ENCODE results near the gene PTPN20.
"Not testable (repeated sequence)": the region's sequence is repeated elsewhere in the genome, so short reads cannot be mapped to it uniquely, and the experiment has no call there.

The PTPN20 gene

GRCh38 chr10:46963356-46963755 lies 52.1 kb downstream of the PTPN20 start:
- not testable (repeated sequence) for DNase-seq

GRCh38 chr10:46967013-46967412 lies 55.8 kb downstream of the PTPN20 start:
- DNase-seq = not testable (repeated sequence)

- not testable (repeated sequence) for DNase-seq
Measured at GRCh38 chr10:46980223-46980622, 69.0 kb downstream of the PTPN20 start.

- not testable (repeated sequence) for DNase-seq
Measured at GRCh38 chr10:46987233-46987924, 76.2 kb downstream of the PTPN20 start.

- no peak for DNase-seq
Measured at GRCh38 chr10:46992803-46993561, 81.8 kb downstream of the PTPN20 start.

- DNase-seq = no peak
Measured at GRCh38 chr10:46995234-46995633, 84.0 kb downstream of the PTPN20 start.

- DNase-seq = no peak
Measured at GRCh38 chr10:46998192-46998591, 87.0 kb downstream of the PTPN20 start.

- DNase-seq = no peak
Measured at GRCh38 chr10:46998595-46998994, 87.4 kb downstream of the PTPN20 start.

- DNase-seq = no peak
Measured at GRCh38 chr10:46999217-46999616, 88.0 kb downstream of the PTPN20 start.

- no peak for DNase-seq
Measured at GRCh38 chr10:47008769-47009168, 97.5 kb downstream of the PTPN20 start.

- DNase-seq = no peak
Measured at GRCh38 chr10:47009215-47009838, 98.1 kb downstream of the PTPN20 start.

GRCh38 chr10:47010036-47010435 lies 98.8 kb downstream of the PTPN20 start:
- DNase-seq = no peak

- no peak for DNase-seq
Measured at GRCh38 chr10:47012214-47012613, 101.0 kb downstream of the PTPN20 start.

GRCh38 chr10:47013507-47014154 lies 102.4 kb downstream of the PTPN20 start:
- DNase-seq = no peak

GRCh38 chr10:47015404-47015803 lies 104.2 kb downstream of the PTPN20 start:
- DNase-seq = no peak

- no peak for DNase-seq
Measured at GRCh38 chr10:47016564-47016963, 105.3 kb downstream of the PTPN20 start.

- no peak for DNase-seq
Measured at GRCh38 chr10:47018026-47018735, 107.0 kb downstream of the PTPN20 start.

- no peak for DNase-seq
Measured at GRCh38 chr10:47019155-47020145, 108.2 kb downstream of the PTPN20 start.

- no peak for DNase-seq
Measured at GRCh38 chr10:47020471-47020870, 109.2 kb downstream of the PTPN20 start.

GRCh38 chr10:47021850-47022249 lies 110.6 kb downstream of the PTPN20 start:
- no peak for DNase-seq
